Pancreas (tissue), 10 donors: ENCODE results near the gene ZFYVE28. TPM values are rescaled to one million over a fixed set of nuclear protein-coding genes. Genes with fewer than 3 reads are reported as not detected.

Experiments
- ATAC-seq, 4 donors: fragments of 200-7000 bp; cut with Tn5 transposase; one replicate each; pipeline versions ENCODE4 v1.8.0 to v1.9.1; 2020; ENCODE audit warnings: mild to moderate bottlenecking in 4 of 4, moderate library complexity in 4 of 4
- DNase-seq, 6 donors: peaks; one replicate each; pipeline ENCODE4 v3.0.0-alpha.2; 2020
- FAIRE-seq: peaks from 2 replicates; lab custom pipeline; 2012; peaks lifted over from hg19 to GRCh38; lab: Jason Lieb, UNC
- H3K27ac ChIP-seq, 4 donors: fragments of 200-600 bp; sonication (generic); 1 replicate in 3 of 4; 2 replicates in 1 of 4; pipeline versions ENCODE4 v1.5.0 to v1.8.0; 2020
- H3K27me3 ChIP-seq, 4 donors: fragments of 200-600 bp; one replicate each; pipeline ENCODE4 v1.8.0; 2021
- H3K36me3 ChIP-seq, 3 donors: fragments of 200-600 bp; sonication (generic) in 1 of 3; one replicate each; pipeline versions ENCODE4 v1.5.0 to v1.8.0; 2020 to 2021
- H3K4me1 ChIP-seq, 3 donors: fragments of 200-600 bp; one replicate each; pipeline ENCODE4 v1.8.0; 2021
- H3K4me3 ChIP-seq, 4 donors: fragments of 200-600 bp; sonication (generic) in 2 of 4; one replicate each; pipeline versions ENCODE4 v1.5.0 to v1.8.0; 2020 to 2021
- H3K9me3 ChIP-seq, 4 donors: fragments of 200-600 bp; one replicate each; pipeline ENCODE4 v1.8.0; 2021
- WGBS, 2 donors: extraction: QIAGEN DNeasy Blood & Tissue Kit; methylation state at CpG; one replicate each; pipeline ENCODE4 v1.1.7; 2013; 5-methylcytosine and 5-hydroxymethylcytosine counted together
- intact Hi-C, 3 donors: fragments of 100-400 bp; cut with DNase I; formaldehyde crosslinking; loops; one replicate each; pipeline versions ENCODE4 v1.11.1 to v1.14.2; 2022
- polyA plus RNA-seq, 2 donors: library from polyadenylated mRNA; stranded (reverse); fragments of 200-250 nt; gene quantifications; one replicate each; pipeline ENCODE4 v1.2.3, GENCODE V29; 2013
- total RNA-seq, 6 donors: library from RNA; stranded (reverse); fragmentation: NEBNext Ultra II Directional in 4 of 6; extraction: Animal tissue kit (Norgen Biotek cat#: 25700) in 4 of 6; gene quantifications; one replicate each; pipeline versions ENCODE4 v1.2.1 to v1.2.4, GENCODE V29; 2021 to 2023
- TF ChIP-seq, protein P1 (sequence below), 4 donors: fragments of 200-600 bp; sonication (generic) in 3 of 4; IDR thresholded peaks; one replicate each; pipeline versions ENCODE4 v1.5.0 to v1.8.0; 2021; ENCODE audit warnings: antibody characterized with exemption in 4 of 4
- donor health status: healthy with polysubstance abuse.
- donor health status: DM: no; HTN: no; CAD: no; lungs with moderate emphysema.
- donor health status: DM: no; HTN: no; CAD: no.
- donor health status: control.
- donor health status: control.
- donor health status: Bipolar disorder and iron deficiency.
- donor health status: DM: yes; HTN: yes; CAD: no.
- donor health status: DM: no; HTN: no; CAD: no.
- donor health status: DM: no; HTN: no; CAD: no.
- donor health status: DM: yes; HTN: yes; CAD: no.

ZFYVE28 gene
- total and polyA plus RNA-seq, 8 donors = 3.8 to 13.4 (median 6.0) TPM

DNA sequence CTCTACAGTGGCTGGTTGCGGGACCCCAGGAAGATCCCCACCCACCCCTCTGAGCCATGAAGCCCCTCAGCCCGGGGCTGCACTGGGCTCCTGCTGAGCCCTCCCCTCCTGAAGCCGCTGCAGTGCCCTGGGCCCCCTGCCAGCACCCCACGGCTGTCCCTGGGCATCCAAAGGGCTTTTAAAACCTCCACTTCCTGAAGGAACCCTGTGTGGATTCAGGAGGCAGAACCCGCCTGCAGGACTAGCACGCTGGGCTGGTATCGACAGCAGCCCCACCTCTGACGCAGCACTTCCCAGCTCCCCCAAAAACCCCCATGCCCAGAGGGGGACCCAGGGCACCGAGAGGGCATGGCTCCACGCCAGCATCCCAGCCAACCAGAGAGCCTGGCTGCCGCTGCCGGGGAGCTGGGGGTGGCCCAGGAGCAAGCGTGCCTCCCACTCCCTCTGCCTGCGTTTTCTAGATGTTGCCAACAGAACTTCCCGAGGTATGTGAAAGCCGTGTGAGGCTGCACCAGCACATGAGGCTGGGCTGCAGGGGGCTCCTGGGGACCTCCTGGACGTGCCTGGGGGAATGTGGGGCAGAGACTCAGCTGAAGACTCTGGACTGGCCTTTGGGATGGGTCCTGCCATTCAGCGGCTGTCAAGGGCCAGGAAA, 162.8 kb downstream of the ZFYVE28 start:
- peak overlapping the region; percentile 39 to 63 (median 50) for H3K27ac ChIP-seq
- peak; percentile 19 to 80 (median 46) for DNase-seq
- H3K27me3 ChIP-seq = no peaks in the 10 kb centered on the region
- WGBS, 2 donors = 62 to 64% methylated on average over 17 to 18 of the region's 18 CpGs
- H3K36me3 ChIP-seq = peaks cover 0 to 12% (median 0%) of the 10 kb centered on the region in 3 donors
- peak; percentile 8 to 38 (median 21) for ATAC-seq
- no peak overlapping the region for H3K4me3 ChIP-seq
- intact Hi-C loops = no loop called here
- H3K4me1 ChIP-seq = peaks cover 0 to 13% (median 12%) of the 10 kb centered on the region in 3 donors
- no peak for FAIRE-seq
- no peaks in the 10 kb centered on the region for H3K9me3 ChIP-seq
- TF ChIP-seq, protein P1, sequence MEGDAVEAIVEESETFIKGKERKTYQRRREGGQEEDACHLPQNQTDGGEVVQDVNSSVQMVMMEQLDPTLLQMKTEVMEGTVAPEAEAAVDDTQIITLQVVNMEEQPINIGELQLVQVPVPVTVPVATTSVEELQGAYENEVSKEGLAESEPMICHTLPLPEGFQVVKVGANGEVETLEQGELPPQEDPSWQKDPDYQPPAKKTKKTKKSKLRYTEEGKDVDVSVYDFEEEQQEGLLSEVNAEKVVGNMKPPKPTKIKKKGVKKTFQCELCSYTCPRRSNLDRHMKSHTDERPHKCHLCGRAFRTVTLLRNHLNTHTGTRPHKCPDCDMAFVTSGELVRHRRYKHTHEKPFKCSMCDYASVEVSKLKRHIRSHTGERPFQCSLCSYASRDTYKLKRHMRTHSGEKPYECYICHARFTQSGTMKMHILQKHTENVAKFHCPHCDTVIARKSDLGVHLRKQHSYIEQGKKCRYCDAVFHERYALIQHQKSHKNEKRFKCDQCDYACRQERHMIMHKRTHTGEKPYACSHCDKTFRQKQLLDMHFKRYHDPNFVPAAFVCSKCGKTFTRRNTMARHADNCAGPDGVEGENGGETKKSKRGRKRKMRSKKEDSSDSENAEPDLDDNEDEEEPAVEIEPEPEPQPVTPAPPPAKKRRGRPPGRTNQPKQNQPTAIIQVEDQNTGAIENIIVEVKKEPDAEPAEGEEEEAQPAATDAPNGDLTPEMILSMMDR (IDR thresholded peaks at IDR 0.05) = no peak

DNA sequence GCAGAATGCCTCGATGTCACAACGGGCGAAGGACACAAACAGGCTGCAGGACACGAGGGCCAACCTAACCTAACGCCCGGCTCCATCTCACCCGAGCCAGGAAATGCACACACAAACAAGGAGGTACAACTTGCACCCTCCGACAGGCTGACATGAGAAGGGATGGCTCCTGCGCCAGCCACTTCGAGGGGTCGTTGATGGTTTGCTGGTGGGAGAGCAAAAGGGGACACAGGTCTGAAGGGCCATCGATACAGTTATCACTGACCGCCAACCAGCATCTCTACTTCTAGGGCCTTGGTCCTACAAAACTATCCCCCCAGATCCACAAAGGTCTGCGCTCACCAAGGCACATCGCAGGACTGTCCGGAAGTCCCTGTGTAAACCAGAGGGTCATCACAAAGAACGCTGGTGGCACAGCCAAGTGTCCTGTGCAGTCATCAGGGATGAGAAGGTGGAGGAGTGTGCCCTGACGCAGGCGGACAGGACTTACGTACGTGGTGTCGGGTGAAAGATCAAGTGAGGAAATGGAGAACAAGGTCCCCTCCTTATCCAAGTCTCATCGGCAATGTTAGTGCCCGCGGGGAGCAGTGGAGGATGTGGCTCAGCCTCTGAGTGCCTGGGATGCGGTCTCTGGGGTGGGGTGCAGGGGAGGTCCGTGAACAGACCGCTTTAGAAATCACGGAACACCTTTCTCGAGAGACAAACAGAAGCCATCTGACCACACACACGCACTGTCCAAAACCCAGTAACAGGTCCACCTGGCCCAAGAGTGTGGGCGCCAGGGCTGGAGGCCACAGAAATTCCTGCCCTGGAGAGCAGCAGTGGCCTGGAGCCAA, 163.6 kb downstream of the ZFYVE28 start:
- no peak for ATAC-seq
- TF ChIP-seq, protein P1 (IDR thresholded peaks at IDR 0.05) = no peak
- Histone ChIP-seq H3K36me3 (peaks cover 0 to 19% (median 0%) of the 10 kb centered on the region in 3 donors), H3K4me1 (peaks cover 0 to 6% (median 5%) of the 10 kb centered on the region in 3 donors), H3K4me3 (no peak overlapping the region), H3K27ac (peak overlapping the region in 3 of 4 donors; percentile 39 to 62 (median 42)), H3K27me3 (no peaks in the 10 kb centered on the region), H3K9me3 (no peaks in the 10 kb centered on the region)
- intact Hi-C loops = no loop called here
- 78 to 81% methylated on average over 32 of the region's 32 CpGs for WGBS, 2 donors
- no peak for FAIRE-seq
- DNase-seq = peak in 4 of 6 donors; percentile 3 to 35 (median 10)

DNA sequence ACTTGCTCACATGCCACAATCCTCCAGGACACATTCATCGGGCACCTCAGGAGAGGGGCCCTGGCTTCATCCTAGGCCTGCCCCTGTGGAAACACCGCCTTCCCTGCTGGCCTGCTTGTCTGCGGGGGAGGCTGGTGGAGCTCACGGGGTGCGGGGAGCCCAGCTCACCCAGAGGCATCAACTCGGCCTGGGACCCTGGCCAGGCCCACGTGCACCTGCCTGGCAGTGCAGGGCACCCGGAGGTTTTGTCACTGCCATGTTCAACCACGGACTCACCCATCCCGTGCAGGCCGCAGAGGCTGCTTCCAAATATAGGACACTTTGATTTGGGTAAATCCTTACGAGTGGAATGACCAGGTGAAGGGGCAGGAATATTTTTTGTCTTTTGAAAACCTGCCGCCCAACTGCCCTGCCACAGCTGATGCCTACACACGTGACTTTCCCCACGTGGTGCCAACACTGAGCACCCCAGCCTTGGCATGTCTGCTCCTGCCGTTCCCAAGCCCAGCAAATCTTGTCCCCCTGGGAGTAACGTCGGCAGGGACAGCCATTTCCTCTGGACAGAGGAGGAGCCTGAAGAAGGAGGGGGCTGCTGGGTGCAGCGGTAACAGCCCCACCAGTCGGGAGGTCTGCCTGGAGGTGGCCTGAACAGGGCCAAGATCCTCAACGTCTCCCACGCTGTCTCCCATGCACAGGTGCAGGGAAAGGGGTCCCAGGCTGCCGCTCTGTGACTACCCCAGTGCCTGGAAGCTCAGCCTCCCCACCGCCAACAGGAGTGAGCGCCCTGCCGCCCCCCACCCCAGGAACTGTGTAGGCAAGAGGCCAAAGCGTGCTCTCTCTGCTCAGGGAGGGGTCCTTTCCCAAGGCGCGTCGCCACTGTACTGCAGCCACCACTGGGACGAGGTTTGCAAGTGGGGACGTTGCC, 165.0 kb downstream of the ZFYVE28 start:
- H3K27ac ChIP-seq = no peak overlapping the region
- H3K4me1 ChIP-seq = peaks cover 0 to 4% (median 0%) of the 10 kb centered on the region in 3 donors
- DNase-seq (peak in 5 of 6 donors; percentile 2 to 62 (median 12)), FAIRE-seq (no peak), ATAC-seq (no peak)
- intact Hi-C loops = no loop called here
- H3K4me3 ChIP-seq = no peak overlapping the region
- peaks cover 0 to 23% (median 0%) of the 10 kb centered on the region in 3 donors for H3K36me3 ChIP-seq
- WGBS, 2 donors = 85 to 86% methylated on average over 32 of the region's 32 CpGs
- TF ChIP-seq, protein P1 (IDR thresholded peaks at IDR 0.05) = no peak
- H3K27me3 ChIP-seq = no peaks in the 10 kb centered on the region
- no peaks in the 10 kb centered on the region for H3K9me3 ChIP-seq

DNA sequence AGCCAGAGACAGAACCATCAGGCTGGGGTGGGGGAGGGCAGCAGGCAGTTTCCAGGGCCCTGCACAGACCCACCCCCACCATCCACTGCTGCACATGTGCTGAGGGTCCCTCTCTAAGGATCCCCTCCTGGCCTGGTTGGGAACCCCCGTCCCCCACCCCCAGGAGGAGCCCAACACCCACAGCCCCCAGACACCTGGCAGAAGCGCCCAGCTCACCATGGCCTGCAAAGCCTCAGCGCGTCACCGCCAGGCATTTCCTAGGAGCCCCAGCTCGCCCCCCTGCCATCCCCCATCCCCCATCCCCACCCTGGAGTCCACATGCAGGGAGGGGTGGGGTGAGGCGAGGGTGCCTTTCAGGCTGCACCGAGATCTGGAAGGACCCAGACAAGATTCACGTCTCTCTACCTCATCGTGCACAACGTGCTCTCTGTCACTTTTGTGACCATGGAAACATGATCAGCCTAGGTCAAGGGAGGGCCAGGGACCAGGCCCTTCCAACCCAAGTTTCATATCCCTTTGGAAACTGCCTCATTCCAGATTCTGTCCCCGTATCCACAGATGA, 165.8 kb downstream of the ZFYVE28 start:
- Histone ChIP-seq H3K27me3 (no peaks in the 10 kb centered on the region), H3K4me3 (no peak overlapping the region), H3K9me3 (no peaks in the 10 kb centered on the region), H3K27ac (no peak overlapping the region), H3K4me1 (peaks cover 0 to 4% (median 0%) of the 10 kb centered on the region in 3 donors), H3K36me3 (peaks cover 0 to 23% (median 0%) of the 10 kb centered on the region in 3 donors)
- FAIRE-seq = no peak
- intact Hi-C loops = no loop called here
- 86 to 88% methylated on average over 12 of the region's 12 CpGs for WGBS, 2 donors
- ATAC-seq = no peak
- peak in 2 of 6 donors; percentile 15 to 50 for DNase-seq
- TF ChIP-seq, protein P1 (IDR thresholded peaks at IDR 0.05) = no peak
